Esophagus squamous epithelium (tissue), 4 donors: ENCODE data around the gene VRK3.

Source experiments
- CTCF ChIP-seq, 6 experiments: fragments of 450-650 bp in 4 of 6; fragments of 200-600 bp in 2 of 6; sonication (generic) in 2 of 6; IDR thresholded peaks; one replicate each; pipeline ENCODE4 v1.5.1; 2016 to 2019; ENCODE audit warnings: antibody characterized with exemption in 6 of 6, mild to moderate bottlenecking in 4 of 6, moderate library complexity in 4 of 6
- POLR2A ChIP-seq, 4 donors: fragments of 450-650 bp; IDR thresholded peaks; one replicate each; pipeline ENCODE4 v1.6.1; 2017; ENCODE audit warnings: antibody characterized with exemption in 4 of 4, mild to moderate bottlenecking in 4 of 4, moderate library complexity in 3 of 4

GRCh38 chr19:49957262-49957915 lies 67.8 kb downstream of the VRK3 start:
- TF ChIP-seq CTCF (IDR thresholded peaks at IDR 0.05) (no peak), POLR2A (IDR thresholded peaks at IDR 0.05) (no peak)
